Measurements from ENCODE around the gene TAB2. TPM values are rescaled to one million over a fixed set of nuclear protein-coding genes. Genes with fewer than 3 reads are reported as not detected.

Gene TAB2
- total RNA-seq, 1 donor from 2014 or later = 20.5 TPM

DNA sequence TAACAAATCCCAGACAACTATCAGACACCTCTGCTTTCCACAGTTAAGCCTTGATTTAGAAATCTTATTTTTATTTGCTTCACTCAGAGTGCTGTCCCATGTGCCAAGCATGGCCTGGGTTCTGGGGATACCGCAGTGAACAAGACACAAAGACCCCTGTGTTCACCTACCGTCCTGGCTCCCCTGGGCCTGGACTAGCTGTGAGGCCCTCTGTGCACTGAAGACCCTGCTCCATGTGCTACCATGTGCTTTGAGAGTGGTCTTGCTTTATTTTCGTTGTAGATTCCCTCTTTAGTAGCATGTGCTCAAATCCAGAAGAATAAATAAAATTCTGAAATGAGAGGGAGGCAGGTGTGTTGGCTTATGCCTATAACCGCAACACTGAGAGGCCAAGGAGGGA, 105.1 kb downstream of the TAB2 start:
- Histone ChIP-seq H3K27me3 (ENCODE audit: control insufficient read depth, insufficient read depth, low read length) (peaks cover 2% of the 10 kb centered on the region), H3K36me3 (ENCODE audit: control insufficient read depth, insufficient read depth, low read length) (no peaks in the 10 kb centered on the region), H3K4me3 (ENCODE audit: low read depth, low read length) (no peak overlapping the region)
- DNase-seq (ENCODE audit: low read depth) = no peak
- TF ChIP-seq, protein P1, sequence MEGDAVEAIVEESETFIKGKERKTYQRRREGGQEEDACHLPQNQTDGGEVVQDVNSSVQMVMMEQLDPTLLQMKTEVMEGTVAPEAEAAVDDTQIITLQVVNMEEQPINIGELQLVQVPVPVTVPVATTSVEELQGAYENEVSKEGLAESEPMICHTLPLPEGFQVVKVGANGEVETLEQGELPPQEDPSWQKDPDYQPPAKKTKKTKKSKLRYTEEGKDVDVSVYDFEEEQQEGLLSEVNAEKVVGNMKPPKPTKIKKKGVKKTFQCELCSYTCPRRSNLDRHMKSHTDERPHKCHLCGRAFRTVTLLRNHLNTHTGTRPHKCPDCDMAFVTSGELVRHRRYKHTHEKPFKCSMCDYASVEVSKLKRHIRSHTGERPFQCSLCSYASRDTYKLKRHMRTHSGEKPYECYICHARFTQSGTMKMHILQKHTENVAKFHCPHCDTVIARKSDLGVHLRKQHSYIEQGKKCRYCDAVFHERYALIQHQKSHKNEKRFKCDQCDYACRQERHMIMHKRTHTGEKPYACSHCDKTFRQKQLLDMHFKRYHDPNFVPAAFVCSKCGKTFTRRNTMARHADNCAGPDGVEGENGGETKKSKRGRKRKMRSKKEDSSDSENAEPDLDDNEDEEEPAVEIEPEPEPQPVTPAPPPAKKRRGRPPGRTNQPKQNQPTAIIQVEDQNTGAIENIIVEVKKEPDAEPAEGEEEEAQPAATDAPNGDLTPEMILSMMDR (IDR thresholded peaks at IDR 0.05; ENCODE audit: insufficient read depth, low read length, severe bottlenecking) = no peak
- no peak for FAIRE-seq

DNA sequence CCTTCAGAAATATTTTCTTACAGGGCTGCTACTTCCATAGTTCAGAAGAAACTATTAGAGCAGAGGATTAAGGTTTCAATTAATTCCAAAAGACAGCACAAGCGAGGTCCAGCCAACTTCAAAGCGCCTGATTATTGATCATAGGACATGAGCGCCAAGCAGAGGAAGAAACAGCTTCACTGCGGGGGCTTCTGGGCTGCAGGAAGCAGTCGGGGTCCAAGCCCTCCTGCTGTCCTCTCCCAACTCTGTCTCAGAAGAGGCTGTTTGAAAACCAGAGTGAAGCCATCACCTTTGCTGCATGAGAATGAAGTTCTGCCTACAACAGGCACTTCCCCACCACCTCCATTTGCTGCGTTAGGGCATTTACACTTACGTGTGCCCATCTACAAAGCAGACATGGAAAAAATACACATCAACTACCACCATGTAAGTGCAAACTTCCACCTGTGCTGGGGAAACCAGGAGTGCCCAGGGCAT, 106.5 kb downstream of the TAB2 start:
- no peak overlapping the region for H3K4me3 ChIP-seq (ENCODE audit: low read depth, low read length)
- no peaks in the 10 kb centered on the region for H3K36me3 ChIP-seq (ENCODE audit: control insufficient read depth, insufficient read depth, low read length)
- FAIRE-seq = no peak
- no peak for DNase-seq (ENCODE audit: low read depth)
- TF ChIP-seq, protein P1 (IDR thresholded peaks at IDR 0.05; ENCODE audit: insufficient read depth, low read length, severe bottlenecking) = no peak
- peaks cover 2% of the 10 kb centered on the region for H3K27me3 ChIP-seq (ENCODE audit: control insufficient read depth, insufficient read depth, low read length)

DNA sequence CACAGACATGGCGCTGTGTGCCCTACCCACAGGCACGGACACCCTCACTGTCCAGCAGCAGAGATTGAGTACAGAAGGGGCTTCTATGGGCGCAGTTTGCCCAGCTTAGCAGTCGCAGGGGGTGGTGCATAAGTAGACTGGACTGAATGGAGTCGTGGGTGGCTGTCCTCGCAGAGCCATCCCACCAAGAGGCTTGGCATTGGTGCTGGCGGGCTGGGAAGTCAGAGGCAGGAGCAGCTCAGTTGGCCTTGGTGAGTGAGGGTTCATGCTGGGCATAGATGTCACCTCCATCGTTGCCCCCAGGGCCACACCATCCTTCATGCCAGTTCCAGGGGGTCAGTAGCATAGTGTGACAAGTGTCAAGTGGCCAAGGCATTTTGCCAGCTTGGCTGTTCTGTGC, 107.7 kb downstream of the TAB2 start:
- Histone ChIP-seq H3K27me3 (ENCODE audit: control insufficient read depth, insufficient read depth, low read length) (peaks cover 2% of the 10 kb centered on the region), H3K36me3 (ENCODE audit: control insufficient read depth, insufficient read depth, low read length) (no peaks in the 10 kb centered on the region), H3K4me3 (ENCODE audit: low read depth, low read length) (no peak overlapping the region)
- no peak for FAIRE-seq
- DNase-seq (ENCODE audit: low read depth) = no peak
- TF ChIP-seq, protein P1 (IDR thresholded peaks at IDR 0.05; ENCODE audit: insufficient read depth, low read length, severe bottlenecking) = no peak

DNA sequence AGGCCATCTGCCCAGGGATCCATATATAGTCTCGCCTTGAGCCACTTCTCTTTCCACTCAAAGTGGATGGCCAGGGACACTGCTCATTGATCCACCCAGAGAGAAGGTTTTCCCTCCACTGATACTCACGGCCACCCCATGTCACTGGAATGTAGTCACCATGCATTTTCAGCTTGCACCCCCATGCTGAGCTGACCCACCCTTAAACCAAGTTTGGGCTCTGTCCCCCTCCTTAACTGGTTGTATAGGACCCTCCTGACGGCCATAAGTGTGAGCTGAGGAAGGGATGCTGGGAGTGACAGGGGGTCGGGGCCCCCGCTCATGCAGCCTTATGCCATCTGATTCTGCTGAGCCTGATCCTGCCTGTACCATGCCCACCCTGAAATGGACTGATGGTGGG, 108.2 kb downstream of the TAB2 start:
- Histone ChIP-seq H3K4me3 (ENCODE audit: low read depth, low read length) (no peak overlapping the region), H3K27me3 (ENCODE audit: control insufficient read depth, insufficient read depth, low read length) (peaks cover 2% of the 10 kb centered on the region), H3K36me3 (ENCODE audit: control insufficient read depth, insufficient read depth, low read length) (no peaks in the 10 kb centered on the region)
- FAIRE-seq (no peak), DNase-seq (ENCODE audit: low read depth) (no peak)
- TF ChIP-seq, protein P1 (IDR thresholded peaks at IDR 0.05; ENCODE audit: insufficient read depth, low read length, severe bottlenecking) = no peak

DNA sequence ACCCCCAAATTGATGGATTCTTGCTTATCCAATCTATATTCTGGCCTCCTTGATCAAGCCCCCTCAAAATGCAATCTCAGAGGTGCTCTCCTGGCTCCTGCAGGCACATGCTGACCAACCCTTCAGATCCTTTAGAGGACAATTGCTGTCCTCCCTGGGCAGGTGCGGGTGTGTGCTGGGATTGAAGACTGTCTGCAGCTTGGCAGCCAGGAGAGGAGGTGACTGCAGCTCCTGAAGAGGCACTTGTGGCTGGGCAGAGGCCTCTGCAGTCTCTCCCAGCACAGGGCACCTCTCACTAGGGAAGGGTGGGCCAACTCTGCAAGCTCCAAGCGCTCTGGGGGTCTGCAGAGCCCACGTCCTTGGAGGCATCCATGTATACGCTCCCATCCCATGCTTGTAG, 111.1 kb downstream of the TAB2 start:
- peaks cover 2% of the 10 kb centered on the region for H3K27me3 ChIP-seq (ENCODE audit: control insufficient read depth, insufficient read depth, low read length)
- no peak overlapping the region for H3K4me3 ChIP-seq (ENCODE audit: low read depth, low read length)
- no peaks in the 10 kb centered on the region for H3K36me3 ChIP-seq (ENCODE audit: control insufficient read depth, insufficient read depth, low read length)
- TF ChIP-seq, protein P1 (IDR thresholded peaks at IDR 0.05; ENCODE audit: insufficient read depth, low read length, severe bottlenecking) = no peak
- FAIRE-seq (no peak), DNase-seq (ENCODE audit: low read depth) (no peak)

Data from bronchial epithelial cell (primary cell).